Osteocyte (in vitro differentiated cells): ENCODE measurements around the gene ACOT7. TPM values are rescaled to one million over a fixed set of nuclear protein-coding genes. Genes with fewer than 3 reads are reported as not detected.

Experiments used
- DNase-seq: peaks from one replicate; pipeline ENCODE4 v3.0.0; 2021; ENCODE audit warnings: mixed read lengths; ENCODE audit not compliant: unreplicated experiment; ENCODE audit errors: extremely low spot score
- H3K27ac Mint-ChIP-seq: one replicate; pipeline ENCODE4 v1.8.0; 2021; ENCODE audit warnings: mild to moderate bottlenecking, mixed read lengths; ENCODE audit not compliant: unreplicated experiment
- H3K27me3 Mint-ChIP-seq: one replicate; pipeline ENCODE4 v1.8.0; 2021; ENCODE audit warnings: mixed read lengths; ENCODE audit not compliant: unreplicated experiment
- H3K36me3 Mint-ChIP-seq: one replicate; pipeline ENCODE4 v1.8.0; 2021; ENCODE audit warnings: mixed read lengths; ENCODE audit not compliant: unreplicated experiment
- H3K4me1 Mint-ChIP-seq: one replicate; pipeline ENCODE4 v1.8.0; 2021; ENCODE audit warnings: mixed read lengths; ENCODE audit not compliant: unreplicated experiment
- H3K4me3 Mint-ChIP-seq: one replicate; pipeline ENCODE4 v1.8.0; 2021; ENCODE audit warnings: mild to moderate bottlenecking, moderate library complexity, mixed read lengths; ENCODE audit not compliant: unreplicated experiment
- H3K9me3 Mint-ChIP-seq: one replicate; pipeline ENCODE4 v1.8.0; 2021; ENCODE audit warnings: mixed read lengths; ENCODE audit not compliant: unreplicated experiment
- CTCF ChIP-seq: fragments of 200-600 bp; sonication (generic); IDR thresholded peaks from 2 replicates; pipeline ENCODE4 v1.5.0; 2021; ENCODE audit warnings: antibody characterized with exemption, mild to moderate bottlenecking, moderate library complexity
- total RNA-seq: library from RNA; stranded (reverse); gene quantifications from 2 replicates; pipeline ENCODE4 v1.2.1, GENCODE V29; 2021

ACOT7 gene
- total RNA-seq, 1 donor from 2014 or later: 21.8 TPM

GRCh38 chr1:6299557-6300165 is 93.9 kb downstream of the ACOT7 start:
- H3K4me1 Mint-ChIP-seq: peaks cover 3% of the 10 kb centered on the region
- DNase-seq: no peak
- no peak overlapping the region for H3K27ac Mint-ChIP-seq
- no peak overlapping the region for H3K4me3 Mint-ChIP-seq
- no peaks in the 10 kb centered on the region for H3K27me3 Mint-ChIP-seq
- peaks cover 1% of the 10 kb centered on the region for H3K36me3 Mint-ChIP-seq
- TF ChIP-seq CTCF: no peak
- H3K9me3 Mint-ChIP-seq: no peaks in the 10 kb centered on the region

- H3K9me3 Mint-ChIP-seq: no peaks in the 10 kb centered on the region
- H3K36me3 Mint-ChIP-seq: peaks cover 1% of the 10 kb centered on the region
- no peak overlapping the region for H3K4me3 Mint-ChIP-seq
- H3K4me1 Mint-ChIP-seq: peaks cover 3% of the 10 kb centered on the region
- no peak for DNase-seq
- no peaks in the 10 kb centered on the region for H3K27me3 Mint-ChIP-seq
- no peak overlapping the region for H3K27ac Mint-ChIP-seq
- TF ChIP-seq CTCF: no peak
Measured at GRCh38 chr1:6298940-6299465, 94.6 kb downstream of the ACOT7 start.

- Mint-ChIP-seq H3K4me3 (no peak overlapping the region), H3K36me3 (peaks cover 1% of the 10 kb centered on the region), H3K4me1 (peaks cover 3% of the 10 kb centered on the region), H3K27me3 (no peaks in the 10 kb centered on the region), H3K9me3 (no peaks in the 10 kb centered on the region), H3K27ac (no peak overlapping the region)
- no peak for TF ChIP-seq CTCF
- no peak for DNase-seq
Measured at GRCh38 chr1:6298530-6298929, 95.0 kb downstream of the ACOT7 start.

GRCh38 chr1:6295910-6296309 is 97.7 kb downstream of the ACOT7 start:
- peaks cover 6% of the 10 kb centered on the region for H3K36me3 Mint-ChIP-seq
- no peak overlapping the region for H3K27ac Mint-ChIP-seq
- no peak for DNase-seq
- no peaks in the 10 kb centered on the region for H3K27me3 Mint-ChIP-seq
- no peaks in the 10 kb centered on the region for H3K9me3 Mint-ChIP-seq
- no peak for TF ChIP-seq CTCF
- H3K4me1 Mint-ChIP-seq: peaks cover 3% of the 10 kb centered on the region
- H3K4me3 Mint-ChIP-seq: no peak overlapping the region

GRCh38 chr1:6294890-6295556 is 98.5 kb downstream of the ACOT7 start:
- Mint-ChIP-seq H3K27ac (no peak overlapping the region), H3K36me3 (peaks cover 6% of the 10 kb centered on the region), H3K4me1 (peaks cover 3% of the 10 kb centered on the region), H3K9me3 (no peaks in the 10 kb centered on the region), H3K27me3 (no peaks in the 10 kb centered on the region), H3K4me3 (no peak overlapping the region)
- DNase-seq: no peak
- TF ChIP-seq CTCF: no peak
